Purkinje cell (primary cell): Measurements from ENCODE around the gene SMARCC1. TPM values are rescaled to one million over a fixed set of nuclear protein-coding genes. Genes with fewer than 3 reads are reported as not detected.

Experiments used
- polyA plus RNA-seq: library from polyadenylated mRNA; unstranded; fragments of >200 nt; fragmentation: Nextera tagmentation; gene quantifications from 2 replicates; pipeline ENCODE4 v1.2.1, GENCODE V29; 2014

SMARCC1 gene
- 1.2 and 3.2 TPM in 2 replicates for polyA plus RNA-seq

DNA sequence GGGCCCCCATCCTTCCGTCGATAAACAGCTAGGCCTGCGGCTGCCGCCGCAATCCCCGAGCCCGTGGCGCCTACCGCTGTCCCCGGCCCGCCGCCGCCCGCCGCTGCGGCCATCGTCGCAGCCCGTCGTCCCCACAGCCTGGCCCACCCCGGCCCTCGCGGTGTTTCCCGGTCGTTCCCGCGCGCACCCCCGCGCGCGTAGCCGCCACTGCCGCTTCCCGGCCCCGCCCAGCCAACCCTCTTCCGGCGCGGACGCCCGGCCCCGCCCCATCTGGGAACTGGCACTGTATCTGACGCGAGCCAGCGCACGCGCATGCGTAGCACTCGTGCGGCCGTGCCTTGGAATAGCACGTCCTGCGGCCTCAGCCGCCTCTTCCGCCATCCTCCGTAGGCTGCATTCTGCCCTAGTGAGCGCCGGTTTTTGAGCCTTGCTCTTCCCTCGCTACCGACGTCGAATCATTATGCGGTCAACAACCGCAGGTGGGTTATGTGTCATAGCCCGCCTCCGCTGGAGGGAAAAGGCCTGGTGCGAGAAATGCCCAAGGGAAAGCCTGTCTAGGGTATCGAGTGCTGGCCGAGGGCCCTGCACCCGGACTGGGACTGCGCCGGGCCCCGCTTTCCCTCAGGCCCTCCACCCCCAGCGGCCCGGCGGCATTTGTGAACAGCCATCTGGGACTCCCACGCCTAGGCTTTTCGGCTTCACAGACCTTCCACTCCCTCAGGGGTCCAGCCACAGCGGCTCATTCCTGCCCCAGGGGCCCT, at the start of gene SMARCC1:
TSS of gene SMARCC1 (minus strand) at position 209 of the 761 bp plus-strand sequence. CDS start at position 113, 96 bp downstream.

GRCh38 chr3:47802734-47803479, 21.2 kb upstream of the SMARCC1 start, which contains the start of gene DHX30:
Gene DHX30 (plus strand): TSS chr3:47803138. CDS start chr3:47810684, 7,546 bp downstream.

GRCh38 chr3:47578691-47579632, 202.7 kb downstream of the SMARCC1 start, which contains the start of gene CSPG5:
Gene CSPG5 (minus strand): TSS chr3:47578865. CDS start chr3:47578693, 172 bp downstream.

Other genes with a start within 250 kb of the SMARCC1 start
- 1.7 TPM in 1 of 2 replicates, not detected in the other for gene CSPG5, start 203.0 kb downstream of the SMARCC1 start, polyA plus RNA-seq
- 37.2 and 42.3 TPM in 2 replicates for gene DHX30, start 21.2 kb upstream of the SMARCC1 start, polyA plus RNA-seq
- 338 and 346 TPM in 2 replicates for gene MAP4, start 234.5 kb upstream of the SMARCC1 start, polyA plus RNA-seq